CD4-positive, alpha-beta memory T cell (primary cell): Measurements from ENCODE around the gene SERINC5. TPM values are rescaled to one million over a fixed set of nuclear protein-coding genes. Genes with fewer than 3 reads are reported as not detected.
A peak's percentile ranks its signal among the peaks of the same experiment; 100 is the strongest.

Experiments
- CTCF ChIA-PET: fragments of 350-600 bp; sonication (Branson Sonifier 250); formaldehyde crosslinking; loops from one replicate; lab custom pipeline; 2021; ENCODE audit warnings: inconsistent platforms; ENCODE audit not compliant: partially characterized antibody; lab: Charles Lee
- POLR2A ChIA-PET: fragments of 350-600 bp; sonication (Branson Sonifier 250); formaldehyde crosslinking; loops from one replicate; lab custom pipeline; 2021; ENCODE audit not compliant: partially characterized antibody; lab: Charles Lee
- DNase-seq, 5 donors: peaks; one replicate each; pipeline versions ENCODE4 v3.0.0 to v3.0.0-alpha.2; 2020 to 2022; ENCODE audit warnings: mixed read lengths in 1 of 5
- H3K27ac ChIP-seq: one replicate; pipeline ENCODE4 v1.7.0; 2013; ENCODE audit warnings: low read depth, low read length
- H3K27me3 ChIP-seq: 2 replicates; pipeline ENCODE4 v1.7.0; 2013; ENCODE audit warnings: mild to moderate bottlenecking, low read length, moderate library complexity; ENCODE audit not compliant: insufficient read depth
- H3K36me3 ChIP-seq: 2 replicates; pipeline ENCODE4 v1.7.0; 2013; ENCODE audit warnings: mild to moderate bottlenecking, low read length, moderate library complexity; ENCODE audit not compliant: insufficient read depth
- H3K4me1 ChIP-seq: 2 replicates; pipeline ENCODE4 v1.7.0; 2013; ENCODE audit warnings: mild to moderate bottlenecking, low read length, moderate library complexity; ENCODE audit not compliant: insufficient read depth
- H3K4me3 ChIP-seq, 2 donors: one replicate each; pipeline ENCODE4 v1.7.0; 2013; ENCODE audit warnings: low read length in 2 of 2, mild to moderate bottlenecking in 1 of 2
- H3K9me3 ChIP-seq, 2 donors: one replicate each; pipeline ENCODE4 v1.7.0; 2013; ENCODE audit warnings: low read length in 2 of 2, control low read depth in 1 of 2; ENCODE audit not compliant: control insufficient read depth in 1 of 2
- H3K27ac Mint-ChIP-seq, 7 donors: one replicate each; pipeline ENCODE4 v1.8.0; 2020 to 2021; ENCODE audit warnings: mixed read lengths in 7 of 7, mild to moderate bottlenecking in 6 of 7, inconsistent platforms in 3 of 7, moderate library complexity in 3 of 7
- H3K27me3 Mint-ChIP-seq, 2 donors: one replicate each; pipeline ENCODE4 v1.8.0; 2020 to 2021; ENCODE audit warnings: mixed read lengths in 2 of 2
- H3K36me3 Mint-ChIP-seq, 2 donors: one replicate each; pipeline ENCODE4 v1.8.0; 2020 to 2021; ENCODE audit warnings: mixed read lengths in 2 of 2, inconsistent platforms in 1 of 2, mild to moderate bottlenecking in 1 of 2
- H3K4me1 Mint-ChIP-seq, 4 donors: one replicate each; pipeline ENCODE4 v1.8.0; 2020 to 2021; ENCODE audit warnings: mixed read lengths in 4 of 4, mild to moderate bottlenecking in 1 of 4
- H3K4me3 Mint-ChIP-seq, 8 donors: one replicate each; pipeline ENCODE4 v1.8.0; 2020 to 2021; ENCODE audit warnings: mixed read lengths in 8 of 8, mild to moderate bottlenecking in 7 of 8, moderate library complexity in 6 of 8, inconsistent platforms in 3 of 8
- H3K9me3 Mint-ChIP-seq, 8 donors: one replicate each; pipeline ENCODE4 v1.8.0; 2020 to 2021; ENCODE audit warnings: mixed read lengths in 8 of 8, mild to moderate bottlenecking in 5 of 8, inconsistent platforms in 3 of 8, moderate library complexity in 1 of 8
- intact Hi-C: fragments of 100-400 bp; cut with micrococcal nuclease; formaldehyde crosslinking; loops from one replicate; pipeline ENCODE4 v1.15.1; 2023
- polyA plus RNA-seq, 2 donors: library from polyadenylated mRNA; unstranded; fragments of 300-500 nt; fragmentation: Illumina TruSeq; gene quantifications; one replicate each; pipeline ENCODE4 v1.2.3, GENCODE V29; 2021
- total RNA-seq, 2 experiments: library from RNA; stranded (reverse); gene quantifications; one replicate each; pipeline ENCODE4 v1.2.3, GENCODE V29; 2021

The SERINC5 gene
- total and polyA plus RNA-seq, 4 experiments from 2014 or later = 20.7 to 165 (median 94.0) TPM

DNA sequence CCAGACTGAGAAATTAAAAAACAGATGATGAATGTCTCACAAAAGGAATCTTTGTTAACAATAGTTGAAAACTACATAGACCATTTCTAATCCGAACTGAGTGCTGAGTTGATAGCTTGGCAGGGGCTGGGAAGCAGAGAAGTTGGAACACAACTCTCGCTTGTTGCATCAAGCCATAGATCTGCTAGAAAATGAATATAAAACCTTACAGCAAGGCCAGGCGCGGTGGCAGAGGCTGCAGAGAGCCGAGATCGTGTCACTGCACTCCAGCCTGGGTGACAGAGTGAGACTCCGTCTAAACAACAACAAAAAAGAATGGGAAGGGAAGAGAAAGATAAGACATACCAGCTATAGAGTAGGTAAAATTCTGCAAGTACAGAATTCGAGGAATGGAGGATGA is 35.9 kb upstream of the SERINC5 start:
- H3K27ac Mint-ChIP-seq = no peak overlapping the region
- ChIA-PET CTCF (interaction anchor here (0.9 to 1.8 kb wide), 3 partner anchors 14 to 207 kb away, joined by 3 to 5 read pairs (median 4); no protein-coding TSS in a partner anchor), POLR2A (no interaction called here)
- no peak overlapping the region for H3K4me3 Mint-ChIP-seq
- intact Hi-C loops = no loop called here
- no peaks in the 10 kb centered on the region for H3K4me1 Mint-ChIP-seq
- no peak overlapping the region for H3K27ac ChIP-seq
- no peaks in the 10 kb centered on the region for H3K27me3 ChIP-seq
- peaks cover 0 to 4% (median under 1%) of the 10 kb centered on the region in 8 donors for H3K9me3 Mint-ChIP-seq
- DNase-seq = no peak
- no peaks in the 10 kb centered on the region for H3K9me3 ChIP-seq
- no peak overlapping the region for H3K4me3 ChIP-seq
- H3K4me1 ChIP-seq = no peaks in the 10 kb centered on the region
- H3K36me3 ChIP-seq = no peaks in the 10 kb centered on the region
- peaks cover 0 to 4% of the 10 kb centered on the region in 2 donors for H3K36me3 Mint-ChIP-seq
- no peaks in the 10 kb centered on the region for H3K27me3 Mint-ChIP-seq

DNA sequence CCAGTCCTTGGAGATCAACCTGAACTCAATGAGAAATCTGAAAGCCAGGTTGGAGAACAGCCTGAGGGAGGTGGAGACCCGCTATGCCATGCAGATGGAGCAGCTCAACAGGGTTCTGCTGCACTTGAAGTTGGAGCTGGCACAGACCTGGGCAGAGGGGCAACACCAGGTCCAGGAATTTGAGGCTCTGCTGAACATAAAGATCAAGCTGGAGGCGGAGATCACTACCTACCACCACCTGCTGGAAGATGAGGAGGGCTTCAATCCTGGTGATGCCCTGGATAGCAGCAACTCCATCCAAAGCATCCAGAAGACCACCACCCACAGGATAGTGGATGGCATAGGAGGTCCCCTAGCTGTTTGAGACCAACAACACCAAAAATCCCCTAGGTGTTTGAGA is 33.5 kb upstream of the SERINC5 start:
- Mint-ChIP-seq H3K4me3 (no peak overlapping the region), H3K36me3 (peaks cover 0 to 4% of the 10 kb centered on the region in 2 donors), H3K27ac (peak overlapping the region in 1 of 7 donors; percentile 7), H3K27me3 (no peaks in the 10 kb centered on the region), H3K9me3 (peaks cover 0 to 4% (median under 1%) of the 10 kb centered on the region in 8 donors), H3K4me1 (peaks cover 4 to 10% (median 6%) of the 10 kb centered on the region in 4 donors)
- Histone ChIP-seq H3K9me3 (no peaks in the 10 kb centered on the region), H3K36me3 (no peaks in the 10 kb centered on the region), H3K4me1 (no peaks in the 10 kb centered on the region), H3K4me3 (no peak overlapping the region), H3K27me3 (no peaks in the 10 kb centered on the region), H3K27ac (no peak overlapping the region)
- no peak for DNase-seq
- intact Hi-C loops = no loop called here
- POLR2A ChIA-PET = interaction anchor here (1.6 kb wide), 1 partner anchor 33 kb away, joined by 3 read pairs; no protein-coding TSS in a partner anchor
- CTCF ChIA-PET = interaction anchor here (0.8 to 1.6 kb wide), 2 partner anchors 197 to 206 kb away, joined by 3 to 7 read pairs; no protein-coding TSS in a partner anchor

DNA sequence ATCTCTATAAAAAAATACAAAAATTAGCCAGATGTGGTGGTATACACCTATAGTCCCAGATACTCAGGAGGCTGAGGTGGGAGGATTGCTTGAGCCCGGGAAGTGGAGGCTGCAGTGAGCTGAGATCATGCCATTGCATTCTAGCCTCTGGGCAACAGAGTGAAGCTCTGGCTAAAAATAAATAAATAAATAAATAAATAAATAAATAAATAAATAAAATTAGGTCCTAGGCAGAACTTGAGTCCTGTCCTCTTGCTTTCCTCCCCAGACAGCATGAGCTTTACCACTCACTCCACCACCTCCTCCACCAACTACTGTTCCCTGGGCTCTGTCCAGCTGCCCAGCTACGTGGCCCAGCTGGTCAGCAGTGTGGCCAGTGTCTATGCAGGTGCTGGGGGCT is 32.3 kb upstream of the SERINC5 start:
- Histone ChIP-seq H3K4me3 (no peak overlapping the region), H3K27me3 (no peaks in the 10 kb centered on the region), H3K4me1 (no peaks in the 10 kb centered on the region), H3K27ac (no peak overlapping the region), H3K36me3 (no peaks in the 10 kb centered on the region), H3K9me3 (no peaks in the 10 kb centered on the region)
- no peak for DNase-seq
- Mint-ChIP-seq H3K27me3 (no peaks in the 10 kb centered on the region), H3K4me1 (peaks cover 4 to 11% (median 7%) of the 10 kb centered on the region in 4 donors), H3K4me3 (no peak overlapping the region), H3K36me3 (peaks cover 0 to 3% of the 10 kb centered on the region in 2 donors), H3K27ac (peak overlapping the region in 1 of 7 donors; percentile 68), H3K9me3 (peaks cover 0 to 4% (median 0%) of the 10 kb centered on the region in 8 donors)
- POLR2A ChIA-PET = interaction anchor here (1.6 kb wide), 1 partner anchor 32 kb away, joined by 3 read pairs; no protein-coding TSS in a partner anchor
- CTCF ChIA-PET = interaction anchor here (1.6 to 4.8 kb wide), 2 partner anchors 19 to 205 kb away, joined by 7 to 23 read pairs; no protein-coding TSS in a partner anchor
- intact Hi-C loops = no loop called here

DNA sequence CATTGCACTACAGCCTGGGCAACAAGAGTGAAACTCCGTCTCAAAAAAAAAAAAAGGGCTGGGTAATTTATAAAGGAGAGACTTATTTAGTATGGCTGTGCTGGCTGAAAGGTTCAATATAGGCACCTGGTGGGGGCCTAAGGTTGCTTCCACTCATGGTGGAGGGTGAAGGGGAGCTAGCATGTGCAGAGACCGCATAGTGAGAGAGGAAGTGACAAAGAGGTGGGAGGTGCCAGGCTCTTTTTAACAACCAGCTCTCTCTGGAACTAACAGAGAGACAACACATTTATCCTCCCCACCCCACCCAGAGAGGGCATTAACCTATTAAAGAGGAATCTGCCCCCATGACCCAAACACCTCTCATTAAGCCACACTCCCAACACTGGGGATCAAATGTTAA is 28.9 kb upstream of the SERINC5 start:
- ChIA-PET CTCF (interaction anchor here (0.8 to 4.8 kb wide), 4 partner anchors 10 to 201 kb away, joined by 3 to 23 read pairs (median 3); no protein-coding TSS in a partner anchor), POLR2A (interaction anchor here (0.6 to 1.1 kb wide), 4 partner anchors 23 to 98 kb away, joined by 3 to 4 read pairs (median 4); partner anchors contain the start of gene SERINC5)
- Histone ChIP-seq H3K36me3 (no peaks in the 10 kb centered on the region), H3K4me3 (no peak overlapping the region), H3K9me3 (no peaks in the 10 kb centered on the region), H3K4me1 (no peaks in the 10 kb centered on the region), H3K27ac (no peak overlapping the region), H3K27me3 (no peaks in the 10 kb centered on the region)
- intact Hi-C loops = no loop called here
- Mint-ChIP-seq H3K36me3 (no peaks in the 10 kb centered on the region), H3K27me3 (no peaks in the 10 kb centered on the region), H3K27ac (peak overlapping the region in 4 of 7 donors; percentile 42 to 81 (median 56)), H3K4me1 (peaks cover 7 to 14% (median 8%) of the 10 kb centered on the region in 4 donors), H3K4me3 (peak overlapping the region in 3 of 8 donors; percentile 30 to 57 (median 41)), H3K9me3 (no peaks in the 10 kb centered on the region)
- DNase-seq = peak in 3 of 5 donors; percentile 15 to 19 (median 16)

DNA sequence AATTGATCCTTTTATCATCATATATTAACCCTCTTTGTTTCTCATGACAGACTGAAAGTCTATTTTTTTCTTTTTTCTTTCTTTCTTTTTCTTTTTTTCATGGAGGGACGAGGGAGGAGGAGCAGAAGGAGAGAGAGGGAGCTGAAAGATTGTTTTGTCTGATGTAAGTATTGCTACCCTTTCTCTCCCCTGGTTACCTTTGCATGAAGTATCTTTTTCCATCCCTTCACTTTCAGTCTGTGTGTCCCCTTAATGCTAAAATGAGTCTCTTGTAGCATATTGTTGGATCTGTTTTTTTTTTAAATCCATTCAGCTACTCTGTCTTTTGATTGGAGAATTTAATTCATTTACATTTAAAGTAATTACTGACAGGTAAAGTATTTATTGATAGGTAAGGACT is 27.5 kb upstream of the SERINC5 start:
- no peak overlapping the region for H3K27ac ChIP-seq
- H3K36me3 Mint-ChIP-seq = no peaks in the 10 kb centered on the region
- H3K9me3 ChIP-seq = no peaks in the 10 kb centered on the region
- no peaks in the 10 kb centered on the region for H3K4me1 ChIP-seq
- H3K4me3 Mint-ChIP-seq = no peak overlapping the region
- CTCF ChIA-PET = interaction anchor here (4.8 kb wide), 1 partner anchor 24 kb away, joined by 23 read pairs; no protein-coding TSS in a partner anchor
- intact Hi-C loops = no loop called here
- no peak for DNase-seq
- peaks cover 7 to 14% (median 8%) of the 10 kb centered on the region in 4 donors for H3K4me1 Mint-ChIP-seq
- no peaks in the 10 kb centered on the region for H3K36me3 ChIP-seq
- POLR2A ChIA-PET = no interaction called here
- no peaks in the 10 kb centered on the region for H3K27me3 Mint-ChIP-seq
- H3K27ac Mint-ChIP-seq = no peak overlapping the region
- H3K27me3 ChIP-seq = no peaks in the 10 kb centered on the region
- H3K4me3 ChIP-seq = no peak overlapping the region
- no peaks in the 10 kb centered on the region for H3K9me3 Mint-ChIP-seq

DNA sequence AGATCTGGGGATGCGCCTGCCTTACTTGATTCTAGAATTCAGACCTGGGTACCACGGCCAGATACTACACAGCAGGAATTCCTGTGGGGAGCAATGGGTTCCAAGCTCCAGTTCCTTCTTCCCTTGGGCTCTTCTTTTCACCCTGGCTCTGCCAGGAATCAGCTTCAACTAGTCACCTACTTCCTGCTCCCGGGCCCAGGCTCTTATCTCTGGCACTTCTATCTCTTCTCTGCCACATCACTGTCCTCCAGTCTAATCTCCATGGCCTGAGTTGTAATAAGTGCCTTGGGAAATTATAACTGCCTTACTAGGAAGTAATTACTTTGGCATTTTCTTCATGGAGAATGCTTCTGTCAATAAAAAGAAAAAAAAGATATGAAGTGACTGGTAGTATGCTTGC is 26.2 kb upstream of the SERINC5 start:
- no peak for DNase-seq
- H3K9me3 ChIP-seq = no peaks in the 10 kb centered on the region
- Mint-ChIP-seq H3K27ac (peak overlapping the region in 1 of 7 donors; percentile 25), H3K4me1 (peaks cover 7 to 14% (median 8%) of the 10 kb centered on the region in 4 donors), H3K36me3 (no peaks in the 10 kb centered on the region), H3K9me3 (no peaks in the 10 kb centered on the region), H3K4me3 (no peak overlapping the region), H3K27me3 (no peaks in the 10 kb centered on the region)
- ChIA-PET POLR2A (interaction anchor here (2.2 kb wide), 1 partner anchor 27 kb away, joined by 9 read pairs; the partner anchor contains the start of gene SERINC5), CTCF (interaction anchor here (1.9 kb wide), 1 partner anchor 198 kb away, joined by 6 read pairs; no protein-coding TSS in a partner anchor)
- no peaks in the 10 kb centered on the region for H3K36me3 ChIP-seq
- H3K27ac ChIP-seq = no peak overlapping the region
- intact Hi-C loops = no loop called here
- H3K4me3 ChIP-seq = no peak overlapping the region
- no peaks in the 10 kb centered on the region for H3K27me3 ChIP-seq
- H3K4me1 ChIP-seq = no peaks in the 10 kb centered on the region

DNA sequence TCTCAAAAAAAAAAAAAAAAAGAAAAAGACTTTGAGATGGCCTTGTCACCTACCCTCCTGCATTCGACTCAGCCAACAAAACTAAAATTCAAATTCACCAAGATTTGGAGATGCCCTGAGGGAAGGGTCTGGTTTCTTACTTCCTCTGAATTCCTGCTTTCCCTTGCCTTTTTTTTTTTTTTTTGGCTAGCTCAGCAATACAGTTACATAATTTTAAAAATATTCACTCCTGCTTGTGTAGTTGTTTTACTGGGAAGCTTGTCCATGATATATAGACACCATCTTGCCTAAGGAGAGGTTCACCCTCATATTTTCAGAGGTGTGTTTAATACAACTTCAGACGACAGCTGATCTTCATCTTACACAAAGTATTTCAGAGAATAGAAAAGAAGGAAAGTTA is 21.3 kb upstream of the SERINC5 start:
- Mint-ChIP-seq H3K9me3 (no peaks in the 10 kb centered on the region), H3K4me3 (no peak overlapping the region), H3K27ac (peak overlapping the region in 1 of 7 donors; percentile 15), H3K36me3 (no peaks in the 10 kb centered on the region), H3K4me1 (peaks cover 5 to 15% (median 7%) of the 10 kb centered on the region in 4 donors), H3K27me3 (no peaks in the 10 kb centered on the region)
- DNase-seq = no peak
- ChIA-PET POLR2A (interaction anchor here (1.1 kb wide), 1 partner anchor 112 kb away, joined by 3 read pairs; no protein-coding TSS in a partner anchor), CTCF (interaction anchor here (0.7 to 9.2 kb wide), 8 partner anchors 14 to 193 kb away, joined by 3 to 144 read pairs (median 4); partner anchors contain the start of gene SERINC5)
- no peaks in the 10 kb centered on the region for H3K27me3 ChIP-seq
- intact Hi-C loops = no loop called here
- no peak overlapping the region for H3K27ac ChIP-seq
- H3K4me3 ChIP-seq = no peak overlapping the region
- no peaks in the 10 kb centered on the region for H3K36me3 ChIP-seq
- H3K9me3 ChIP-seq = no peaks in the 10 kb centered on the region
- H3K4me1 ChIP-seq = no peaks in the 10 kb centered on the region
